NB4 (cell line): Measurements from ENCODE around the gene LSAMP.

ENCODE experiments used
- MYC ChIP-seq: IDR thresholded peaks from 2 replicates; pipeline ENCODE4 v1.6.1; 2011; ENCODE audit warnings: low read depth, low read length
- POLR2A ChIP-seq: IDR thresholded peaks from 2 replicates; pipeline ENCODE4 v1.6.1; 2011; ENCODE audit warnings: mild to moderate bottlenecking; ENCODE audit not compliant: insufficient read length; ENCODE audit errors: extremely low read depth
- TF ChIP-seq, protein P1 (sequence below): IDR thresholded peaks from one replicate; pipeline ENCODE4 v1.5.1; 2012; ENCODE audit warnings: low read depth, low read length

DNA sequence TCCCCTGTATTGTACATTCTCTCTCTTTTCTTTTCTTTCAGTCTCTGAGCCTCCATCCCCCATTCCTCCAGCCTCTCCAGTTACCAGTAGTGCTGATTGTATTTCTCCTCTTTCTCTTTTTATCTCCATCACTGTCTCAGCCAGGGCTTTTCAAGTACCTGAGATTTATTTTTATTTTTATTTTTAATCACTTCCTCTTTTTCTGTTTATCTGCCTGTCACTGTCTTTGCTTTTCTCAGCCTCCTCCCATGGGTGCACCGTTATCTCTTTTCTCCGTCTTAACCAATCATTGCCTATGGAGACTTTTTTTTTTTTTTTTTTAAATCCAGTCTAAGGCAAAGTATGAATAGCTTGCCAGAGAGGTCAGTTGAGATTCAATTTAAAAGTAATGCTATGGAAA is 462.7 kb downstream of the LSAMP start:
- TF ChIP-seq POLR2A (no peak), MYC (no peak)
- TF ChIP-seq, protein P1, sequence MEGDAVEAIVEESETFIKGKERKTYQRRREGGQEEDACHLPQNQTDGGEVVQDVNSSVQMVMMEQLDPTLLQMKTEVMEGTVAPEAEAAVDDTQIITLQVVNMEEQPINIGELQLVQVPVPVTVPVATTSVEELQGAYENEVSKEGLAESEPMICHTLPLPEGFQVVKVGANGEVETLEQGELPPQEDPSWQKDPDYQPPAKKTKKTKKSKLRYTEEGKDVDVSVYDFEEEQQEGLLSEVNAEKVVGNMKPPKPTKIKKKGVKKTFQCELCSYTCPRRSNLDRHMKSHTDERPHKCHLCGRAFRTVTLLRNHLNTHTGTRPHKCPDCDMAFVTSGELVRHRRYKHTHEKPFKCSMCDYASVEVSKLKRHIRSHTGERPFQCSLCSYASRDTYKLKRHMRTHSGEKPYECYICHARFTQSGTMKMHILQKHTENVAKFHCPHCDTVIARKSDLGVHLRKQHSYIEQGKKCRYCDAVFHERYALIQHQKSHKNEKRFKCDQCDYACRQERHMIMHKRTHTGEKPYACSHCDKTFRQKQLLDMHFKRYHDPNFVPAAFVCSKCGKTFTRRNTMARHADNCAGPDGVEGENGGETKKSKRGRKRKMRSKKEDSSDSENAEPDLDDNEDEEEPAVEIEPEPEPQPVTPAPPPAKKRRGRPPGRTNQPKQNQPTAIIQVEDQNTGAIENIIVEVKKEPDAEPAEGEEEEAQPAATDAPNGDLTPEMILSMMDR, result no peak
